GM10248 (cell line): ENCODE data around the gene NBPF3.

Experiments used
- CTCF ChIA-PET: fragments of 300-600 bp; sonication (Branson Sonifier 250); formaldehyde crosslinking; extraction: SDS; loops from one replicate; lab custom pipeline; 2021; ENCODE audit warnings: antibody characterized with exemption; lab: Yijun Ruan, JAX
- POLR2A ChIA-PET: fragments of 350-650 bp; sonication (Branson Sonifier 250); formaldehyde crosslinking; extraction: SDS; loops from one replicate; lab custom pipeline; 2020; ENCODE audit warnings: antibody characterized with exemption; lab: Yijun Ruan, JAX
- DNase-seq: peaks from one replicate; pipeline ENCODE4 v3.0.0; 2012; ENCODE audit errors: extremely low spot score
- CTCF ChIP-seq: IDR thresholded peaks from 2 replicates; pipeline ENCODE4 v1.5.1; 2012; ENCODE audit warnings: mild to moderate bottlenecking, low read depth; ENCODE audit errors: extremely low read depth, missing control alignments, control extremely low read depth

Gene NBPF3

DNA sequence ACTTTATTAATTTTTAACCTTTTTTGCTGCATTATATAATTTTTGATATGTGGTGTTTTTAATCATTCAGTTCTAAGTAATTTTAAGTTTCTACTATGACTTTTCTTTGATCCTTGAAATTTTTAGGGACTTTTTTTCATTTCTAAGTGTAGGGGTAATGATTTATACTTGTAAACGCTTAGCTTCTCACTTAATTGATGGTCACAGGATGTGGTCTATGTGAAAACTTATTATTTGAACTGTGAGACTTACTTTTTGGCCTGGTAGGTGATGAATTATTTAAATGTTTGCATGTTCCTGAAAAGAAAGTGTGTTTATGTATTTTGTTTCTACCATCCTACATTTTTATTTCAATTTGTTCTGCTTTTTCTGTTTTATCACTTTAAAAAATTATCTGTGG, 86.5 kb downstream of the NBPF3 start:
- TF ChIP-seq CTCF, result no peak
- CTCF ChIA-PET, result interaction anchor here (1.5 kb wide), 1 partner anchor 9 kb away, joined by 3 read pairs; no protein-coding TSS in a partner anchor
- POLR2A ChIA-PET, result no interaction called here
- DNase-seq, result no peak

- TF ChIP-seq CTCF, result no peak
- POLR2A ChIA-PET, result no interaction called here
- CTCF ChIA-PET, result no interaction called here
- DNase-seq, result no peak
Observed at GRCh38 chr1:21530368-21531016, 90.6 kb downstream of the NBPF3 start.

- no peak for TF ChIP-seq CTCF
- POLR2A ChIA-PET, result no interaction called here
- CTCF ChIA-PET, result interaction anchor here (1.0 kb wide), 1 partner anchor 161 kb away, joined by 3 read pairs; no protein-coding TSS in a partner anchor
Observed at GRCh38 chr1:21531241-21531640, 91.3 kb downstream of the NBPF3 start.

GRCh38 chr1:21532496-21532895, 92.6 kb downstream of the NBPF3 start:
- CTCF ChIA-PET, result interaction anchor here (1.8 kb wide), 1 partner anchor 301 kb away, joined by 4 read pairs; no protein-coding TSS in a partner anchor
- DNase-seq, result no peak
- POLR2A ChIA-PET, result no interaction called here
- TF ChIP-seq CTCF, result no peak

More at GRCh38 chr1:21531241-21531640, 91.3 kb downstream of the NBPF3 start:
- no peak for DNase-seq

DNA sequence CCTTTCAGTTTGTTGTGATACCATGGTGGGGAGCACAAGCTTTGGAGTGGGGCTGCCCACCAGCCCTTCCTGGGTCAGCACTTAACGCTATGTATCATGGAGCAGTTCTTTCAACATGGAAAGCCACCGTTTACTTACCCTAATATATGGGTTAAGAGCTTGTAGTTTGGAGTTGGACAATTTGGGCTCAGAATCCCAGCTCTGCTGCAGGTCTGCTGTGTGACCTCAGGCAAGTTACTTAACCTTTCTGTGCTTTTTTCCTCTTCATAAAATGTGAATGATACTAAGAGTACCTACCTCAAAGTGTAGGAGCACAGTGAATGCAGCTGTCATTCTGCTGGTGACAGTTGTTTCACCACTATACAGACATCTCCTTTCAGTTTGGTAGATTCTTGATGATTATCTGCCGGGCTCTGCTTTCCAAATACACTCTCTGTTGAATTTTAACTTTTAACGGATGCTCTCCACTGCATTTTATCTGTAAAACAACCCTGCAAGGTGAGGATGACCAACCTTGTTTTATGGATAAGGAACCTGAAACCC, 93.1 kb downstream of the NBPF3 start:
- DNase-seq, result no peak
- CTCF ChIA-PET, result interaction anchor here (0.6 to 1.8 kb wide), 2 partner anchors 9 to 301 kb away, joined by 3 to 4 read pairs; no protein-coding TSS in a partner anchor
- TF ChIP-seq CTCF, result no peak
- POLR2A ChIA-PET, result no interaction called here

GRCh38 chr1:21534146-21534545, 94.2 kb downstream of the NBPF3 start:
- ChIA-PET POLR2A (no interaction called here), CTCF (interaction anchor here (1.8 kb wide), 1 partner anchor 25 kb away, joined by 6 read pairs; the partner anchor contains the start of gene ALPL)
- no peak for DNase-seq
- TF ChIP-seq CTCF, result no peak
